GM12878 (cell line): ENCODE measurements around the gene ERP27. TPM values are rescaled to one million over a fixed set of nuclear protein-coding genes. Genes with fewer than 3 reads are reported as not detected.

Source experiments
- CHD4 ChIP-seq: fragments of 200-600 bp; sonication (generic); IDR thresholded peaks from 2 replicates; pipeline ENCODE4 v1.6.1; 2016; ENCODE audit warnings: mild to moderate bottlenecking
- CREB1 ChIP-seq: IDR thresholded peaks from 2 replicates; pipeline ENCODE4 v1.6.1; 2012; ENCODE audit warnings: low read depth, mild to moderate bottlenecking, inconsistent platforms
- ETV6 ChIP-seq, 2 experiments: fragments of 450-650 bp in 1 of 2; IDR thresholded peaks in 1 of 2; conservative IDR thresholded peaks in 1 of 2; 2 replicates each; pipeline ENCODE4 v1.6.1; 2014; ENCODE audit warnings: antibody characterized with exemption in 1 of 2, borderline replicate concordance in 1 of 2, low read depth in 1 of 2, mild to moderate bottlenecking in 1 of 2, moderate library complexity in 1 of 2
- MEF2B ChIP-seq: fragments of 450-650 bp; IDR thresholded peaks from 2 replicates; pipeline ENCODE4 v1.6.1; 2018; ENCODE audit warnings: mild to moderate bottlenecking, moderate library complexity; ENCODE audit not compliant: partially characterized antibody, poor library complexity, severe bottlenecking
- MXI1 ChIP-seq: fragments of 150-350 bp; IDR thresholded peaks from 2 replicates; pipeline ENCODE4 v1.6.1; 2011; ENCODE audit warnings: low read depth, mild to moderate bottlenecking, inconsistent platforms, low read length, improper control_type of control experiment
- RCOR1 ChIP-seq: conservative IDR thresholded peaks from 2 replicates; pipeline ENCODE4 v1.6.1; 2012; ENCODE audit warnings: low read depth, low read length, improper control_type of control experiment
- RELB ChIP-seq: fragments of 450-650 bp; IDR thresholded peaks from 2 replicates; pipeline ENCODE4 v1.6.1; 2017; ENCODE audit warnings: low read depth, mild to moderate bottlenecking, moderate library complexity
- SMAD5 ChIP-seq: IDR thresholded peaks from 2 replicates; pipeline ENCODE4 v1.6.1; 2016; ENCODE audit warnings: antibody characterized with exemption, low read depth
- ZBTB33 ChIP-seq: fragments of 450-650 bp; IDR thresholded peaks from 2 replicates; pipeline ENCODE4 v1.6.1; 2017; ENCODE audit warnings: mild to moderate bottlenecking
- ZNF384 ChIP-seq: IDR thresholded peaks from 2 replicates; pipeline ENCODE4 v1.6.1; 2012; ENCODE audit warnings: low read depth, mild to moderate bottlenecking, low read length, improper control_type of control experiment, borderline replicate concordance
- polyA plus RNA-seq, 11 experiments: library from polyadenylated mRNA; depleted of rRNA in 4 of 11; unstranded in 6 of 11; stranded (reverse) in 5 of 11; fragments of >200 nt; fragmentation: Nextera tagmentation in 4 of 11; fragmentation: Illumina TruSeq in 1 of 11; extraction: Ambion mirVana in 4 of 11; extraction: Trizol in 1 of 11; gene quantifications; 1 replicate in 1 of 11; 2 replicates in 10 of 11; pipeline versions ENCODE4 v1.2.1 to v1.2.3, GENCODE V29; 2011 to 2016; ENCODE audit warnings: inconsistent platforms in 2 of 11, missing spikeins in 2 of 11, low read depth in 1 of 11
- total RNA-seq, 4 experiments: library from RNA; depleted of rRNA in 3 of 4; stranded (reverse); fragments of >200 nt in 3 of 4; fragmentation: Illumina TruSeq in 1 of 4; extraction: Trizol in 1 of 4; gene quantifications; 2 replicates each; pipeline versions ENCODE4 v1.2.1 to v1.2.3, GENCODE V29; 2013 to 2021
- TF ChIP-seq, protein P1 (sequence below): IDR thresholded peaks from 2 replicates; pipeline ENCODE4 v1.6.1; 2011; ENCODE audit warnings: low read depth, low read length, improper control_type of control experiment, borderline replicate concordance

The ERP27 gene
- total and polyA plus RNA-seq, 10 of the 15 experiments (the other 5 are each of a cell fraction or from before 2014, with no cell fraction given): 0.91 to 2.4 (median 1.4) TPM

- no peak for TF ChIP-seq ETV6 (conservative IDR thresholded peaks at IDR 0.05 in 1 of 2, IDR thresholded peaks at IDR 0.05 in 1 of 2; ENCODE audit: borderline replicate concordance in 1 of 2, low read depth in 1 of 2)
- TF ChIP-seq RCOR1: no peak
- no peak for TF ChIP-seq SMAD5
- TF ChIP-seq CREB1: no peak
- no peak for TF ChIP-seq MEF2B
- TF ChIP-seq CHD4: no peak
- TF ChIP-seq RELB: no peak
- TF ChIP-seq, protein P1, sequence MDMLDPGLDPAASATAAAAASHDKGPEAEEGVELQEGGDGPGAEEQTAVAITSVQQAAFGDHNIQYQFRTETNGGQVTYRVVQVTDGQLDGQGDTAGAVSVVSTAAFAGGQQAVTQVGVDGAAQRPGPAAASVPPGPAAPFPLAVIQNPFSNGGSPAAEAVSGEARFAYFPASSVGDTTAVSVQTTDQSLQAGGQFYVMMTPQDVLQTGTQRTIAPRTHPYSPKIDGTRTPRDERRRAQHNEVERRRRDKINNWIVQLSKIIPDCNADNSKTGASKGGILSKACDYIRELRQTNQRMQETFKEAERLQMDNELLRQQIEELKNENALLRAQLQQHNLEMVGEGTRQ: no peak
- no peak for TF ChIP-seq ZNF384
- TF ChIP-seq MXI1: no peak
- no peak for TF ChIP-seq ZBTB33
Observed at GRCh38 chr12:14876833-14877232, 61.5 kb downstream of the ERP27 start (continued).
